G401.6 (cell line): ENCODE data around the gene PLEKHA7.
"Not testable (repeated sequence)": the region's sequence is repeated elsewhere in the genome, so short reads cannot be mapped to it uniquely, and the experiment has no call there.

ENCODE experiments used
- FAIRE-seq: peaks from 2 replicates; lab custom pipeline; 2012; peaks lifted over from hg19 to GRCh38; lab: Jason Lieb, UNC

Gene PLEKHA7

GRCh38 chr11:17010851-17011420, 3.3 kb downstream of the PLEKHA7 start:
- FAIRE-seq, result no peak

DNA sequence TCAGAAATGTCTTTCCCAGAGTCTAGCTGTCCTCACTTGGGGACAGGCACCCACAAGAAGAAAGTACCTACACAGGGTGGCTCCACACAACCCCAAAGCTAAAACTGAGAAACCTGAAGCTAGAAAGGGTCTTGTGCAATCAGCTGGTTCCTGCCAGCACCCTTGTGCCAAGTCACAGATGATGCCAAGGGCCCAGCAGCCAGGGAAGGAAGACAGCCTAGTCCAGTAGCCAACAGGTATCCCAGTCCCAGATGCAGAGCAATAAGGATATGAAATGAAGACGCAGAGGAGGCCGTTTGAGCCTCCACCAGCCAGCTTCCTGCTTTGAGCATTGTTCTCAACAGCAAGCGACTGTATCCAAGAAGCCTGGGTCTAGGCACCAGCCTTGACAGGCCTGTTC, 6.1 kb downstream of the PLEKHA7 start:
- FAIRE-seq, result no peak

DNA sequence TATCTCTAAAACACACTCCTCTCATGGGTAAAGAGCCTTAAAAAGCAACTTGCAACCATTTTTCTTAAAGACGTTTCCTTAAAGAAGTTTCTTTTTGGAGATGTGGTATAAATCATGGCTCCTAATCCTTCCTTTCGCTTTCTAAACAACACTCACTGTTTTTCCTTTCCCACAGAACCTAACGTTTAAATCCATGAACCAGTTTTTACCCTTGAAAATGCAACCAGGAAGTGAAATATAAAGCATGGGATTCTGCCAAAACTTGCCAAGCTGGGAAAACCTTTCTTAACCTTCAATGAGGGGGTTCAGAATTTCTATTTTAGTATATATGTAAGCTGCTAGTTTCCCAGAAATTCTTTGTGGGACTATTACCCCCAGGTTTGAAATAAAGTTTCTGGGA, 8.6 kb downstream of the PLEKHA7 start:
- FAIRE-seq, result no peak

- no peak for FAIRE-seq
Measured at GRCh38 chr11:17004486-17005148, 9.6 kb downstream of the PLEKHA7 start.

- FAIRE-seq, result no peak
Measured at GRCh38 chr11:17003426-17003825, 10.8 kb downstream of the PLEKHA7 start.

DNA sequence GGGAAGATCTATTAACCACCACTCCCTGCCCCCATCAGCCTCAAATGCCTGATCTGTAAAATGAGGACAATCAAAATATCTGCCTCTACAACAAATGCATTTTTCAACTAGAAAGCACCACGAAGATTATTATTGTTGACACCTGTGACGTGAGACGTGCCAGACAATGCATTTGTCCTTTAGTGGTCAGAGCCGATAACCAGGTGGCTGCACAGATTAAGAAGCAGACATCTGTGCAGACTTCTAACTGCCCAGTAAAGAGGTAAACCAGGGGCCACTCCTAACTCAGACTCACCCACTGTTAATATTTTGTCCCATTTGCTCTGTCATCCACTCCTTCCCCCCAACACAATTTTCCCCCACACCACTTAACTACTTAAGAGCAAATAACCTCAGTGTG, 11.7 kb downstream of the PLEKHA7 start:
- FAIRE-seq, result no peak

GRCh38 chr11:17001806-17002205, 12.4 kb downstream of the PLEKHA7 start:
- FAIRE-seq, result no peak

GRCh38 chr11:17000987-17001386, 13.2 kb downstream of the PLEKHA7 start:
- FAIRE-seq, result no peak

- FAIRE-seq, result not testable (repeated sequence)
Measured at GRCh38 chr11:17000253-17000652, 14.0 kb downstream of the PLEKHA7 start.

DNA sequence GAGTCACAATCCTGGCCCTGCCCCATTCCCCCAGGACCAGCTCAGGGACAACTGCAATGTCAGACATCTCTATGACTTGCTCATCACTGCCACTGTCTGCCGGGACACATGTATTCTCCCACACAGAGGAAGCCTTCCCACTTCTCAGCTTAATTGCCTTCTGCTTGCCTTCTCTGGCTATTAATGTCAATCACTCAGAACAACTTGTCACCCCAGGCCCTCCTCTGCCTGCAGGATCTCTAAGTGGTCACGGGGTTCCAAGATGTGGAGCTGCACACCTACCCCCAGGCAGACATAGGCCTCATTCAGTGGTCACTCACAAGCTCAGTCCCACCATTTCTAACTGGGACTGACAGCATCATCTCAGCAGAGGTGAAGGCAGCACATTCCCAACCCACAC, 15.1 kb downstream of the PLEKHA7 start:
- FAIRE-seq, result no peak

DNA sequence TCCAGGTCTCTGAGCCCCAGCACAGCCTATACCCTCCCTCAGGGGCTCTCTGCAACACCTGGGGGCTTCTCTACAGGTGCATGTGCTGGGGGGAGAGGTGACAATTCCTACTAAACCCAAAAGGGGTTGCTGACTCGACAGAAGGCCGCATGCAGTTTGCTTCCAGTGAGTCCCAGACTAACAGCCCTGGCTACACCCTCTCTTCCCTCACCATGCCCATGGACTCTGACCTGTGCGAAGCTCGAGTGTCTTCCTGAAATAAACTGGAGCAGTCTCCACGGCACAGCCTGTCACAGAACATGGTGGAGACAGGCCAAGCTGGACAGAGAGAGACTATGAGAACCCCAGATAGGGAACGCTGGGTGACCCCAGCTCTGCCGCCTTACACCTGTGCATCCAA, 16.6 kb downstream of the PLEKHA7 start:
- no peak for FAIRE-seq

- FAIRE-seq, result no peak
Measured at GRCh38 chr11:16993495-16993894, 20.7 kb downstream of the PLEKHA7 start.

DNA sequence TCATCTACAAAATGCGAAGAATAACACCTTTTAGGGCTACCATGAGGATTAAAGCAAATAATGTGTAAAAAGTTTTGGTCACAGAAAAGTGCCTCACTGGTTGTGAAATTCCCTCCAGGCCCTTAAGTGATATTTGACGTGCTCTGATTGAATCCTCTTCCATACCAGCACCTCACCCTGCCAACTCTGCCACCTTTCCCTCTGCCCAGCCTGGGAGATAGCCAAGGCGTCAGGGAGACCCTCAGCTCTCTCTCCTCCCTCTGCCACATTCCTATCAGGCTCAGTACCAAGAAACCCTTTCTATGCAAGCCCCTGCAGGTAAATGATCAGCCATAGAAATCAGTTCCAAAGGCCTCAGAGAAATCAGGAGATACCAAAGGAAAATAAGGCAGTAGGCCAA, 21.4 kb downstream of the PLEKHA7 start:
- no peak for FAIRE-seq

DNA sequence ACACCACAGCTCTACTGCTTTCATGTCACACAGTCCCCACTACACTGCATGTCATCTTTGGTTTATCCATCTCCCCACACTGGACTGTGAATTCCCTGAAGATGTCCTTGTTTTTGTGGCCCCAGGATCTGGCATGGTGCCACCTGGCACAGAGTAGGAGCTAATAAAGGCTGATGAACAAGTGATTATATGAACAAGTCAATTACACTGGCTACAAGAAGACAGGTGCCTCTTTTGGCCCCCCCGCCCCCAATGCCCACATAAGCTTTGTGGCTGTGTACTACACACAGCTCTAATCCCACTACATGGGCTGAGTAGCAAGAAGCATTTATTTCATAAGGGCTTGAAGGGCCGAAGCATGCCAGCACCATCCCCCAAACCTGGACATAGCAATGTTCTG, 24.7 kb downstream of the PLEKHA7 start:
- FAIRE-seq, result no peak

GRCh38 chr11:16987205-16987568, 27.0 kb downstream of the PLEKHA7 start:
- FAIRE-seq, result no peak

- no peak for FAIRE-seq
Measured at GRCh38 chr11:16986434-16987204, 27.6 kb downstream of the PLEKHA7 start.

- no peak for FAIRE-seq
Measured at GRCh38 chr11:16985297-16985696, 28.9 kb downstream of the PLEKHA7 start.

GRCh38 chr11:16984229-16984628, 30.0 kb downstream of the PLEKHA7 start:
- FAIRE-seq, result peak; percentile 54

DNA sequence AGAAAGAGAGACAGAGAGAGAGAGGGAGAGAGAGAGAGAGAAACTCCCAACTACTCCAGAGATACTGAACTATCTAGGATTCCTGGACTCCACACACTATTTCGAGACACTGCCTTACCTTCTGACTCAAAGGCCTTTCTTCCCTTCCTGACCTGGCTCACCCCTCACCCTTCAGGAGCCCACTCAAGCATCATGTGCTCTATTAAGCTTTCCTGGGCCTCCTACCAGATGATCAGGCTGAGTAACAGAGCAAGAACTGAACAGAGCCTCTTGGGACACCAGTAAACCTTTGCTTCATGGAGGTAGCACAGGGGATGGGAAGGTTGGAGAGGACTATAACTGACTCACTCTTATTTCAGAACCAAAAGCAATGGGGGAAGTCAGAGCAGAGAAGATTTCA, 31.4 kb downstream of the PLEKHA7 start:
- no peak for FAIRE-seq

DNA sequence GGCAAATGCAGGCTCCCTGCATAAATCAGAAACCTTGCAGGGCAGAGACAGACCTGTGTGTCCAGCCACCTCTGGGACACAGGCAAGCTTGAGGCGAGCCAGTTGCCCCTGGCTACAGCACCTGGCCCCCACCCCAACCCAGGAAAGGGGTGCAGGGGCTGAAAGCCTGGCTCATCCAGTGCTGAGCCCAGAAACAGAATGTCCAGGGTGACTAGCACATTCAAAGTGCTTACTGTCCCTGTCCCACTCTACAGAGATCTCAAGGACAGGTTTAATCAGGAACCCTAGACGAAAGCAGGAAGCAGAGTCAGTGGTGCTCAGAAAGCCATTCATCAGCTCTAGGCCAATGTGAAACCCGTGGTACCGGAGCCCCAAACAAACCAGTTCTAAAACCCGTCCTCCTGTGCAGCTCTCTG, 31.9 kb downstream of the PLEKHA7 start:
- FAIRE-seq, result no peak

DNA sequence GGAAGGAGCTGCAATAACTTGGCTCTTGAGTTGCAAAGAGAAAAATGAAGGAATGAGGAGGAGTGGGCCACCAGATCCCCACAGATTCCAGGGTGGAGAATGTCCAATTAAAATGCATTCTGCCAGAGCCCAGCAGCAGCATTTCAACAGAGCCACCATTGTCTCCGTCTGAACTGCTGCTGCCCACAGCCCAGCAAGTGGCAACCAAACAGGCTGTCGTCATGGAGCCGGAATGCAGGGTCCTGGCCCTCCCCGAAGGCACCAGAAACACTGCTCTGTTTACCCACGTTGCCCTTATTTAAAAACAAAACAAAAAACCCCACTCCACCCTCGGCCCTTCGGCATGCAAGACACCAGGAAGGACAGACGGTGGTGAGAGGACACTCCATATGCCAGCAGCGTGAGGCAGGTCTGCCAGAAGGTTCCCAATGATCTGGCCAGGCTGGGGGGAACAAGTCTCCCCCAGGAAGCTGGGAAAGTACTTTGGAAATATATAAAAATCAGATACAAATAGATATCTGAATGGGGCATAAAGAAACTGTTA, 32.5 kb downstream of the PLEKHA7 start:
- no peak for FAIRE-seq

- no peak for FAIRE-seq
Measured at GRCh38 chr11:16979703-16980622, 34.3 kb downstream of the PLEKHA7 start.

DNA sequence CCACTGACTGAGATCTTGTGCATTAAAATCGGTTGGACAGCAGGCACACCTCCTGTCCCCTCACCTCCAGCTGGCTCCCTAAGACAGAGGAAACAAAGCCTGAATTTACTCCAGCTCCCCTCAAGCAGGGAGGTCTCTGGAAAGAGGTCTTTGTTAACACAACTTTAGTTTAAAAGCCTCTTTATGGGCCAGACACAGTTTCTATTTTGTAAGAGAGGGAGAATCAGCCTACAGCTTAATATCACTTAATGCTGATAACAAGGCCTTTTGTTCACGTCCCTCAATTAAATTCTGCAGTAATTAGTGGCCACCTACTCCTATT, 36.3 kb downstream of the PLEKHA7 start:
- no peak for FAIRE-seq
